GM18498 (cell line): ENCODE results near the gene TMEM212.
"Not testable (repeated sequence)": the region's sequence is repeated elsewhere in the genome, so short reads cannot be mapped to it uniquely, and the experiment has no call there.

Experiments
- ATAC-seq: cut with Tn5 transposase; IDR thresholded peaks from one replicate; pipeline ENCODE4 v1.9.1; 2021; ENCODE audit warnings: mild to moderate bottlenecking, moderate library complexity; ENCODE audit not compliant: unreplicated experiment

TMEM212 gene

GRCh38 chr3:171851660-171852058, 8.5 kb downstream of the TMEM212 start:
- no peak for ATAC-seq

GRCh38 chr3:171854649-171855305, 11.6 kb downstream of the TMEM212 start:
- ATAC-seq: no peak

- ATAC-seq: not testable (repeated sequence)
These were observed 15.6 kb downstream of the TMEM212 start for GRCh38 chr3:171858770-171859169.

- no peak for ATAC-seq
These were observed 17.8 kb downstream of the TMEM212 start for GRCh38 chr3:171860830-171861535.

- no peak for ATAC-seq
These were observed 19.2 kb downstream of the TMEM212 start for GRCh38 chr3:171862392-171862791.

- no peak for ATAC-seq
These were observed 19.9 kb downstream of the TMEM212 start for GRCh38 chr3:171862993-171863521.

GRCh38 chr3:171863920-171864319, 20.8 kb downstream of the TMEM212 start:
- ATAC-seq: no peak

- no peak for ATAC-seq
These were observed 22.2 kb downstream of the TMEM212 start for GRCh38 chr3:171865191-171865865.

GRCh38 chr3:171867981-171868380, 24.8 kb downstream of the TMEM212 start:
- no peak for ATAC-seq

GRCh38 chr3:171871392-171872274, 28.5 kb downstream of the TMEM212 start:
- no peak for ATAC-seq

GRCh38 chr3:171873580-171873979, 30.4 kb downstream of the TMEM212 start:
- ATAC-seq: no peak

- no peak for ATAC-seq
These were observed 31.1 kb downstream of the TMEM212 start for GRCh38 chr3:171874251-171874681.

GRCh38 chr3:171874879-171875278, 31.7 kb downstream of the TMEM212 start:
- no peak for ATAC-seq

- ATAC-seq: no peak
These were observed 32.8 kb downstream of the TMEM212 start for GRCh38 chr3:171875923-171876412.

GRCh38 chr3:171876680-171877147, 33.6 kb downstream of the TMEM212 start:
- no peak for ATAC-seq

- ATAC-seq: no peak
These were observed 35.5 kb downstream of the TMEM212 start for GRCh38 chr3:171878461-171879225.

GRCh38 chr3:171879472-171879871, 36.3 kb downstream of the TMEM212 start:
- ATAC-seq: no peak

- ATAC-seq: no peak
These were observed 37.1 kb downstream of the TMEM212 start for GRCh38 chr3:171880101-171880870.

GRCh38 chr3:171881251-171881650, 38.1 kb downstream of the TMEM212 start:
- no peak for ATAC-seq
